Activated CD8-positive, alpha-beta memory T cell treated with anti-CD3 and anti-CD28 coated beads for 24 hours (primary cell): ENCODE measurements around the gene KRTAP19-2.
"Not testable (repeated sequence)": the region's sequence is repeated elsewhere in the genome, so short reads cannot be mapped to it uniquely, and the experiment has no call there.

ENCODE experiments used
- DNase-seq: peaks from one replicate; pipeline ENCODE4 v3.0.0-alpha.2; 2020

KRTAP19-2 gene

GRCh38 chr21:30487336-30487735, at the start of gene KRTAP19-2:
Gene KRTAP19-2, minus strand, starts transcription at chr21:30487436. Its CDS starts 88 bp downstream, at chr21:30487348.
- no peak for DNase-seq

GRCh38 chr21:30518876-30519275, 31.6 kb upstream of the KRTAP19-2 start:
- DNase-seq = no peak

- DNase-seq = no peak
Observed at GRCh38 chr21:30515681-30516080, 28.4 kb upstream of the KRTAP19-2 start.

GRCh38 chr21:30505621-30506205, 18.5 kb upstream of the KRTAP19-2 start:
- not testable (repeated sequence) for DNase-seq

- no peak for DNase-seq
Observed at GRCh38 chr21:30502041-30502440, 14.8 kb upstream of the KRTAP19-2 start, which contains the start of gene KRTAP19-5. Gene KRTAP19-5, minus strand, starts transcription at chr21:30502141. Its CDS starts 51 bp downstream, at chr21:30502090.

GRCh38 chr21:30497065-30497464, 9.8 kb upstream of the KRTAP19-2 start, which contains the start of gene KRTAP19-4:
Gene KRTAP19-4, minus strand, starts transcription at chr21:30497165. Its CDS starts 55 bp downstream, at chr21:30497110.
- DNase-seq = no peak

- DNase-seq = no peak
Observed at GRCh38 chr21:30491963-30492428, 4.8 kb upstream of the KRTAP19-2 start, which contains the start of gene KRTAP19-3. Gene KRTAP19-3, minus strand, starts transcription at chr21:30492013. Its CDS starts 56 bp downstream, at chr21:30491957.

- no peak for DNase-seq
Observed at GRCh38 chr21:30486180-30486579, 1.1 kb downstream of the KRTAP19-2 start.

GRCh38 chr21:30482130-30482529, 5.1 kb downstream of the KRTAP19-2 start:
- DNase-seq = no peak

GRCh38 chr21:30480145-30480544, 7.1 kb downstream of the KRTAP19-2 start, which contains the start of gene KRTAP19-1:
Gene KRTAP19-1, minus strand, starts transcription at chr21:30480367. Its CDS starts 50 bp downstream, at chr21:30480317.
- no peak for DNase-seq

GRCh38 chr21:30479259-30479658, 8.0 kb downstream of the KRTAP19-2 start:
- DNase-seq = no peak

- no peak for DNase-seq
Observed at GRCh38 chr21:30478004-30478403, 9.2 kb downstream of the KRTAP19-2 start.

GRCh38 chr21:30468900-30469714, 18.1 kb downstream of the KRTAP19-2 start:
- DNase-seq = no peak

- no peak for DNase-seq
Observed at GRCh38 chr21:30463713-30464112, 23.5 kb downstream of the KRTAP19-2 start.

GRCh38 chr21:30448514-30448913, 38.7 kb downstream of the KRTAP19-2 start:
- no peak for DNase-seq

GRCh38 chr21:30447056-30447455, 40.2 kb downstream of the KRTAP19-2 start:
- DNase-seq = no peak

- no peak for DNase-seq
Observed at GRCh38 chr21:30444204-30444603, 43.0 kb downstream of the KRTAP19-2 start.

GRCh38 chr21:30443226-30443625, 44.0 kb downstream of the KRTAP19-2 start:
- no peak for DNase-seq

- no peak for DNase-seq
Observed at GRCh38 chr21:30439975-30440374, 47.3 kb downstream of the KRTAP19-2 start, which contains the start of gene KRTAP15-1. Gene KRTAP15-1, plus strand, starts transcription at chr21:30440275. Its CDS starts 53 bp downstream, at chr21:30440328.
